GM18951 (cell line): ENCODE measurements around the gene LRRC1.
A peak's percentile ranks its signal among the peaks of the same experiment; 100 is the strongest.

Experiments used
- POLR2A ChIP-seq: IDR thresholded peaks from 4 replicates; pipeline ENCODE4 v1.6.1; 2011; ENCODE audit warnings: mild to moderate bottlenecking; ENCODE audit not compliant: insufficient read length, insufficient read depth; ENCODE audit errors: extremely low read depth
- in situ Hi-C: fragments of 300-500 bp; cut with MboI; formaldehyde crosslinking; loops from one replicate; pipeline ENCODE4 v1.12.0; 2022; ENCODE audit warnings: low sequenced_read_pairs, mixed read lengths, inconsistent platforms; ENCODE audit not compliant: unreplicated experiment

LRRC1 gene

DNA sequence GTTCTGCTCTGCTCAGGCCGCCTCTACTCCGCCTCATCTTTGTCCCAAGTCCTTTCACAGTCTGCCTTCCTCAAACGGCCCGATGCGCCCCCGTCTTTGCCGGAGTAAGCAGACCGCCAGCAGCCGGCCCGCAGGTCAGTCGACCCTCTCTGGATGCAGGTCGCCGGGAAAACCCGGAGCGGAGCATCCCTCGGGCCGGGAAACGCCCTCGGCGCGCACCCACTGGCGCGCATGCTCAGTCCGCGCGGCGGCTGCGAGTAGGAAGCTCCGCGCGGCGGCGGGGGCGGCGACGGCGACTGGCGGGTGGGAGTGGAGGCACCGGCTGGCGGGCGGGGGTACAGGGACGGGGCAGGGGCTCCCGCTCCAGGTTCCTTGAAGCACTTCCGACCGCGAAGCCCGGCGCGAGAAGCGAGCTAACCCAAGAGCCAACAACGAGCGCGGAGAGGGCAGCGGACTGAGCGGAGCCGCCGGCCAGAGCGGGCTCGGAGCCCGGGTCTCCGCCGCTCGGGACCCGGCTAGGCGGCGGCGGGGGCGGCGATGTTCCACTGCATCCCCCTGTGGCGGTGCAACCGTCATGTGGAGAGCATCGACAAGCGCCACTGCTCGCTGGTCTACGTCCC, at the start of gene LRRC1:
LRRC1 (plus strand) TSS at position 286 of the 620 bp plus-strand sequence; CDS start at position 538, 252 bp downstream.
- in situ Hi-C loops, result no loop called here
- TF ChIP-seq POLR2A, result peak; percentile 87

DNA sequence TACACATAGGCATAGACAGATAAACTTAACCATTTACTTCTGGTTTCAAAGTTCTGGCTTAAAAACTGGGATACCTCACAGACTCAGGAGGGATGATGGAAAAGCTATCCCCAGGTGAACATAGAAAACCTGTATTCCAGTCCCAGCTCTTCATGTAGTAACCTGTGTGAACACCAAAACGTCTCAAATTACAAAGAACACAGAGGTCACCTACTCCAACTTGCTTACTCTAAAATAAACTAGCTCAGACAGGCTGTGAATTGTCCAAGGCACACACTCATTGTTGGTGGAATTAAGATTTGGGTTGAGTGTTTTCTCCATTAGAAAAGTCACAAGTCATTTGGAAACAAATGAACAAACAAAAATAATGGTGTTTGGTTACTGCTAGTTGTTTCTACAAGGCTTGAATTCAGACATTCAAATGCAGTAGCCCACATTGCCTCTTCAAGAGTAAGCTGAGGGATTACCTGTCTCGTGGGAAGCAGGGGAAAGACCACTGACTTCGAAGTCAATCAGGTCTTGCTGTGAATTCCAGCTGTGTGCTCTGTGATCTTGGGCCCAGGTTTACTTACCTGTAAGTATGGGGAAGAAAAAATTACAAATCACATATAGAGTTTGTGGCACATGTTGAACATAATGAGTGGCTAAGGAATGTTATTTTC, 48.2 kb upstream of the LRRC1 start:
- in situ Hi-C loops, result no loop called here
- no peak for TF ChIP-seq POLR2A

DNA sequence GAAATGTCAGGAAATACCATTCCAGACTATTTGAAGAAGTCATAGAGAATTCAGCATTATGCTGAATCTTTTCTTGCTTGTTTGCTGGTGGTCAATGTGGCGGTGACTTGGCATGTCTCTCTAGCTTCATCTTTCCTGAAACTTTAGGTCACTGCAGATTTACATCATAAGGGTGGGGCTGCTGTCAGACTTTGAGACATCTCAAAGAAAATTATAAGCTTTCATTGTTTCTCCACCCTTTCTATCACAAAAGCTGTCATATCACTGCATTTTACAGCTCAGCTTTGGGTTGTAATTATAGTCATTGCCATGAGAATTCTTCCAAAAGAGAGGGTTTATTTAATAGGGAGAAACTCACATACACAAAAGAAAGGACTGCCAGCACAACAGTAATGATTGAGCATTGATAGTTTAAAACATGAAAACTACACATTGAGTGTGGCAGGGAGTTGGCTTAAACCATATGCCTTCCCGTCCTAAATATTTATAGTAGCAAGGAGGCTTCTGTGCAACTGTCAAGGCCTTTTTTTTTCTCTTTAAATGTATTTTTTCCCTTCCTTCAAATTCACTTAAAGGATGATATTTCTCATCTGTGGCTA, 44.7 kb upstream of the LRRC1 start:
- in situ Hi-C loops, result no loop called here
- TF ChIP-seq POLR2A, result no peak

DNA sequence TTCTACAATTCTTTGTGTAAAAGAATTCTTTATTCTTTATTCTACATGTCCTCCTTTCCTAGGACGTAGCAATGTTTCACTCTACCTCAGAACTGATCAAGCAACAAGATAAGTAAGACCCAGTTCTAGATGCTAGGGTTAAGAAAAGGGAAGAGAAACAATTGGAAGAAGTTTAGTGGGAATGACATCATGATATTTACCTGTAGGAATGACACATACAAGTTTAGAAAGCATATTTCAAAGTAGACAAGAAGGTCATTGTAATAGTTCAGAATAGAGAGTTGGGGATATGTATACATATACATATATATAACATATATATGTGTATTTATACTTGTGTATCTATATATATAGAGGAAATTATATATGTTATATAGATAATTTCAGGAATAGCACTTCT, 43.4 kb upstream of the LRRC1 start:
- TF ChIP-seq POLR2A, result no peak
- in situ Hi-C loops, result no loop called here

DNA sequence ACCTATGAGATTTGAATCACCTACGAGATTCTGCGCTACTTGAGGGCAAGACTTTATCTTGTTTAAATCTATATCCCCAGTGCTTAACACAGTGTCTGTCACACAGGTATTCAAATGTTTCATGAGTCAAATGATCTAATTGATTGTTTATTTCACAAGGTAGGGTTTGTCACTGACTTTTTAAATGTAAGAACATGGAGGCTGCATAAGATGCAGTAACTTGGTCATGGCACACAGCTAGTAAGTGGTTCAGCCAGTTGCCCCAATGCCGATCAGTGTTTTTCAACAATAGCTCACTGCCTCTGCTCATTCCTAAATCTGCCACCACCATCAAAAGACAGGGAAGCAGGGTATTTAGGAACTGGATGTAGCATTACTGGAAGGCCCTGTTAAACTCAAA, 42.4 kb upstream of the LRRC1 start:
- no peak for TF ChIP-seq POLR2A
- in situ Hi-C loops, result no loop called here

DNA sequence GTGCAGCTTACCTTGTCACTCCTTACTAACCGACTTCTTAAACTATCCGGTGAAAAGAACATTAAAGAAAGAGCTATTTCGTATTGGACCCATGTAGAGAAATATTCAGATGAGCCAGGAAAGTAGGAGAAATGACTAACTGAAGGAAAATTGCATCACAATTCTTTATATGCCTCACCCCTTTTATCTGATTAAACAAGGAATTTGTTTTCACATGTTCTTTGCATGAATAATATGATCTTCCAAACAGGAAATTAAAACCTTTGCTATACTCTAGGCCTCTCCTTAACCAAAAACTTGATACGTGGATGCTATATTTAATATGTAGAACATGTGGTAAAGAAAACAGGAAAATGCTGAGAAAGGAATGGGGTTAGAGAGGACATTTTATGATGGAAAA, 41.9 kb upstream of the LRRC1 start:
- in situ Hi-C loops, result no loop called here
- TF ChIP-seq POLR2A, result no peak

DNA sequence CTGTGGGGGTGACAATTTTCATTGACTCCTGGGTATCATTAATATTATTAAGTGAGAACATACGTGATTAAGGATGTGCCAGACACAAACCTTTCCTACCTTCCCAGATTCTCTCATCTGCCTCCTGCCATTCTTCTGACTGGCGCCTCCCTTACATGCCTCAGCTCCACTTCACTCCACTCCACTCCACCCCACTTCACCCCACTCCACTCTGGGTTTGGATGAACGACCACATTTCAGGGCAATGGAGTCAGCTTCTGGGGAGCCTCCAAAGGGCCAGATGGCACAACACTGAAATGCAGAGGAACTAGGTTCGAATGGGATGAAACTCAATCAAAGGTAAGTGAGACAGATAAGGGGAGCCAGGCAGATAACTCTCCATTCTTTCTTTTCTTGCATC, 40.5 kb upstream of the LRRC1 start:
- in situ Hi-C loops, result no loop called here
- TF ChIP-seq POLR2A, result no peak

DNA sequence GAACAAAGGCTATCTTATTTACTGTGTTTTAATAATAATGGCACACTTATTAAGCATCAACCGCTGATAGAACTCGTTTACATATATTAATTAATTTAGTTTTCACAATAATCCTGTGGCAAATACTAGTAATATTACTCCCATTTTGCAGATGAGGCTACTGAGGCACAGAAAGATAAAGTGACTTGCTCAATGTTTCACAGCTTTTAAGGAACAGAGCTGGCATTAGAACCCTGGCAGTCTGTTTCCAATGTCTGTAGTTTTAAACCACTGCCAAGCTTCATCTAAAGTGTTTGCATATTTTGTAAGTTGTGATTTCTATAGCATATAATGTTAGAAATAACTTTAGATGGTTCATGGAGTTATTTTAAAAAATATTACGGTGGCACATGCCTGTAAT, 38.4 kb upstream of the LRRC1 start:
- no peak for TF ChIP-seq POLR2A

DNA sequence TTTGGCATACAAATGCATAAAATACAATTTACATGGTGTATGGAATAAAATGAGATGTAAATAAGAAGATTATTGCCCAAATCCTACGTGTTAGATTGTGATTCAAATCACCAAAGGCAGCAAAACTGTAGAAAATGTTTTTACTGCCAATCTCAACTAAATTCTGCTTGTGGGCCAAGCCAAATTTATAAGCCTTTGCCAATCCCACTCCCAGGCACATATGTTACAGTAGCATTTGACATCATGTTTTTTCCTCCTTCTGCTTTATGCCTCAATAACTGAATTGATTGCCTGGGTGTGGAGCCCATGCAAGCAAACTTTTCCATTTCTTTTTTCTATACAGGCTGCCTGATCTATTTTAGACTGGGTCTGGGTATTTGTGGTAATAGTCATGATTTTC, 36.3 kb upstream of the LRRC1 start:
- in situ Hi-C loops, result no loop called here
- no peak for TF ChIP-seq POLR2A

More for the DNA sequence above, 38.4 kb upstream of the LRRC1 start:
- in situ Hi-C loops, result no loop called here

DNA sequence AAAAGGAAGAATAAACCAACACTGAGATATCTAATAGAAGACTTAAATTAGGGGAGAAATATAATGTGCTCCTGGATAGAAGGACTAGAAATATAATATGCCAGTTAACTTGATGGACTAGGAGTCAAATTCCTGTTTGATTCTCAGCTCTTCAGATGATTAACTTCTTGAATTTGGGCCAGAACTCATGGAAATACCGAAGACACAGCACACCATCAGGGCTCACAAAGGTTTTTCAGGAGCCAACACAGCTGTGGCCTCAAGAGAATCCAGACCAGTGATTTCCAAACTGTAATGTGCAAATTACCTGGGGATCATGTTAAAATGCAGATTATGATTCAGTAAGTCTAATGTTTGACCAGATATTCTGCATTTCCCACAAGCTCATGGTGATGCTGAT, 33.8 kb upstream of the LRRC1 start:
- no peak for TF ChIP-seq POLR2A
- in situ Hi-C loops, result no loop called here

DNA sequence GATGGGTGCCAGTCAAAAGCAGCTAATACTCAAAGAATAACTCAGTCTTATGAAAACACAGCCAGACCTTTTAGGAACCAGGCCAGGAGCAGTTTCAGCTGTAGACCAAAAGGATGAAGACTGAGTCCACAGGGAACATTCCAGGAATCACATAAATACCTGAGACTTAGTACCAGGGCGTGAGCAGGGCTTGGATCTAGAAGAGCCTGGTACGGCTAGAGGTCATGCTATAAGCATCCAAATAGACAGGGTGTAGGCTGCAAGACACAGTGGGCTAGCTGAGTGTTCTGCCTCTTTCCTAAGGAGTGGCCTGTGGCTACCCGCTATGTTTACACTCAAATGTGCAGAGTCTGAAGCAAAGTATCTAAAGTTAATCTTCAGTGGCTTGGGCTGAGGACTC, 29.5 kb upstream of the LRRC1 start:
- in situ Hi-C loops, result no loop called here
- TF ChIP-seq POLR2A, result no peak

DNA sequence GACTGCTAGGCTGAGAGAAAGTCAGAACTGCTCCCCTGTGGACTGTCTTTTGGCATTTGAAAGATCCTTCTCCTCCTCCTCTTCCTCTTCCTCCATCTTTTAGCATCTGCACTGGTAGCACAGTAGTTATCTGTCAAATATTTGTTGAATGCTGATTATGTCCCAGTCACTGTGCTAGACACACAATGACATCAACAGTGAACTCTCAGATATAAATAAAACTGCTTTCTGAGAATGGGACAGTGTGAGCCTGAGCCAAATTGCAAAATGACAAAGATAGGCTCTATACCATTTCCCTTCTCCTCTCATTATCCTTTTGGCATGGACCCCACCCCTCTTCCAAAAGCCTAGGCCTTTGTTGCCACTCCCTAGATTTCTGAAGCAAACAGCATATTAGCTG, 27.9 kb upstream of the LRRC1 start:
- in situ Hi-C loops, result no loop called here
- no peak for TF ChIP-seq POLR2A

DNA sequence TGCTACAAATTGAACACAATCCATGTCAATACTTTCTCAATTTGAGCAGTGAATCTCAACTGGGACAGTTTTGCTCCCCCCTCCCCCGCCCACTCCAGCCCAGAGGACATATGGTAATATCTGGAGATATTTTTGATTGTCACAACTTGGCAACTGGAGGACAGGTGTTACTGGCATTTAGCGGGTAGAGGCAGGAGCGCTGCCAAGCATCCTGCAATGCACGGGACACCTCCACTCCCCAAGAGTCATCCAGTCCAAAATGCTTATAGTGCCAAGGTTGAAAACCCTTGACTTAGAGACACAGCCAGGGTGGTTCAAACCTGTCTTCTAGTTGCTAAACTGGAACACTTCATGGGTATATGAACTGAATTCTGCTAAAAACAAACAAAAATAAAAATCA, 26.9 kb upstream of the LRRC1 start:
- in situ Hi-C loops, result no loop called here
- TF ChIP-seq POLR2A, result no peak

DNA sequence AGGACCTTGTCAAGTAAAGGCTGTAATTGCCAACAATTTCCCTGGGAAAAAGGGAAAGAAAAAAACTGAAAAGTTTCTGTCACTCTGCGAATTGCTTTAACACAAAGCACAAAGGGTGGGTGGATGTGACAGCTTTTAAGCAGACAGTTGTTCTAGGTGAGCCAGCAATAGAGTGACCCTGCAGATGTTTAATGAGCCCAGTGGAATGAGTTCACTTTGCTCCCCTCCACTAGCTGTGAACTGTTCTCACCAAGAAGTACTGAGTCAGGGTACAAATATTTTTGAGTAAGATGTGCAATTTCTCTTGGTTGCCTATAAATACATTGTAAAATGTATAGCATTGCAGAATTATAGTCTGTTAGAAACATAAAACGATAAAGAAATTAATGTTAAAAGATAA, 26.2 kb upstream of the LRRC1 start:
- no peak for TF ChIP-seq POLR2A
- in situ Hi-C loops, result no loop called here

DNA sequence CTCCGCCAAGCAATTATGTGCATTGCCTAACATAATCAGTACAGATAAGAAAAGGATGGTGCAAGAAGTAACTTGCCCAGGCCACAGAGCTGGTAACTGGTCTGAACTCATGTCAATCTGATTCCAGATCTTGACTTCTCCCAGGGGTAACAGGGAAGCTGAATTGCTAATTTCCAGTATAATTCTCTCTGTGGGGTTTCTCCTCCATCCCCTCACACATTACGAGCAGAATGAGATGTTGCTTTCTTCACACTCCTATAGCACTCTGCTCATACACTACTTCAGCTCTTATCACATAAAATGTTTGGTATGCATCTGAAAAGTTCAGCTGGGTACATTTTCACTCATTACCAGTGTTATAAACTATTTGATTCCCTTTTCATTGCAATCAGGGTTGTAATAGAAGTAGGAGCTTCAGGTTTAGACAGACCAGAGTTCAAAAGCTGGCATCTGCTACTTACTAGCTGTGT, 24.0 kb upstream of the LRRC1 start:
- in situ Hi-C loops, result no loop called here
- no peak for TF ChIP-seq POLR2A
